Measurements from ENCODE around the gene ABCA10. TPM values are rescaled to one million over a fixed set of nuclear protein-coding genes. Genes with fewer than 3 reads are reported as not detected.
A peak's percentile ranks its signal among the peaks of the same experiment; 100 is the strongest.
"Not testable (repeated sequence)": the region's sequence is repeated elsewhere in the genome, so short reads cannot be mapped to it uniquely, and the experiment has no call there.

ABCA10 gene
- total RNA-seq, 1 donor from 2014 or later = 1.8 TPM

- Mint-ChIP-seq H3K4me1 (ENCODE audit: unreplicated experiment) (peaks cover 45% of the 10 kb centered on the region), H3K36me3 (ENCODE audit: unreplicated experiment) (peaks cover 1% of the 10 kb centered on the region), H3K27me3 (ENCODE audit: unreplicated experiment) (no peaks in the 10 kb centered on the region), H3K4me3 (ENCODE audit: unreplicated experiment) (no peak overlapping the region), H3K27ac (ENCODE audit: unreplicated experiment) (peak overlapping the region; percentile 88), H3K9me3 (ENCODE audit: unreplicated experiment) (peaks cover 8% of the 10 kb centered on the region)
- TF ChIP-seq CTCF (IDR thresholded peaks at IDR 0.05) = no peak
- DNase-seq (ENCODE audit: extremely low spot score, unreplicated experiment) = no peak
These were observed 52.2 kb downstream of the ABCA10 start for GRCh38 chr17:69176457-69176795.

- Mint-ChIP-seq H3K4me1 (ENCODE audit: unreplicated experiment) (peaks cover 45% of the 10 kb centered on the region), H3K27ac (ENCODE audit: unreplicated experiment) (peak overlapping the region; percentile 88), H3K36me3 (ENCODE audit: unreplicated experiment) (no peaks in the 10 kb centered on the region), H3K27me3 (ENCODE audit: unreplicated experiment) (no peaks in the 10 kb centered on the region), H3K4me3 (ENCODE audit: unreplicated experiment) (no peak overlapping the region), H3K9me3 (ENCODE audit: unreplicated experiment) (peaks cover 12% of the 10 kb centered on the region)
- TF ChIP-seq CTCF (IDR thresholded peaks at IDR 0.05) = no peak
- no peak for DNase-seq (ENCODE audit: extremely low spot score, unreplicated experiment)
These were observed 52.8 kb downstream of the ABCA10 start for GRCh38 chr17:69175625-69176456.

- H3K4me1 Mint-ChIP-seq (ENCODE audit: unreplicated experiment) = peaks cover 45% of the 10 kb centered on the region
- H3K27ac Mint-ChIP-seq (ENCODE audit: unreplicated experiment) = peak overlapping the region; percentile 88
- no peaks in the 10 kb centered on the region for H3K36me3 Mint-ChIP-seq (ENCODE audit: unreplicated experiment)
- H3K4me3 Mint-ChIP-seq (ENCODE audit: unreplicated experiment) = no peak overlapping the region
- H3K9me3 Mint-ChIP-seq (ENCODE audit: unreplicated experiment) = peaks cover 16% of the 10 kb centered on the region
- no peak for DNase-seq (ENCODE audit: extremely low spot score, unreplicated experiment)
- no peaks in the 10 kb centered on the region for H3K27me3 Mint-ChIP-seq (ENCODE audit: unreplicated experiment)
- TF ChIP-seq CTCF (IDR thresholded peaks at IDR 0.05) = no peak
These were observed 53.4 kb downstream of the ABCA10 start for GRCh38 chr17:69175262-69175624.

GRCh38 chr17:69173118-69173517, 55.5 kb downstream of the ABCA10 start:
- H3K4me1 Mint-ChIP-seq (ENCODE audit: unreplicated experiment) = peaks cover 38% of the 10 kb centered on the region
- DNase-seq (ENCODE audit: extremely low spot score, unreplicated experiment) = no peak
- no peak overlapping the region for H3K27ac Mint-ChIP-seq (ENCODE audit: unreplicated experiment)
- no peak for TF ChIP-seq CTCF (IDR thresholded peaks at IDR 0.05)
- H3K27me3 Mint-ChIP-seq (ENCODE audit: unreplicated experiment) = no peaks in the 10 kb centered on the region
- H3K36me3 Mint-ChIP-seq (ENCODE audit: unreplicated experiment) = peaks cover 3% of the 10 kb centered on the region
- peaks cover 20% of the 10 kb centered on the region for H3K9me3 Mint-ChIP-seq (ENCODE audit: unreplicated experiment)
- H3K4me3 Mint-ChIP-seq (ENCODE audit: unreplicated experiment) = no peak overlapping the region

- H3K9me3 Mint-ChIP-seq (ENCODE audit: unreplicated experiment) = peaks cover 20% of the 10 kb centered on the region
These were observed 58.2 kb downstream of the ABCA10 start for GRCh38 chr17:69170377-69170776.

GRCh38 chr17:69168642-69169041, 60.0 kb downstream of the ABCA10 start:
- H3K36me3 Mint-ChIP-seq (ENCODE audit: unreplicated experiment); H3K4me3 Mint-ChIP-seq (ENCODE audit: unreplicated experiment); H3K27me3 Mint-ChIP-seq (ENCODE audit: unreplicated experiment); DNase-seq (ENCODE audit: extremely low spot score, unreplicated experiment); H3K27ac Mint-ChIP-seq (ENCODE audit: unreplicated experiment); H3K4me1 Mint-ChIP-seq (ENCODE audit: unreplicated experiment): not testable (repeated sequence)
- peaks cover 20% of the 10 kb centered on the region for H3K9me3 Mint-ChIP-seq (ENCODE audit: unreplicated experiment)

More at GRCh38 chr17:69170377-69170776, 58.2 kb downstream of the ABCA10 start:
- no peak overlapping the region for H3K4me3 Mint-ChIP-seq (ENCODE audit: unreplicated experiment)
- H3K36me3 Mint-ChIP-seq (ENCODE audit: unreplicated experiment) = peaks cover 3% of the 10 kb centered on the region
- no peak for TF ChIP-seq CTCF (IDR thresholded peaks at IDR 0.05)
- DNase-seq (ENCODE audit: extremely low spot score, unreplicated experiment) = no peak
- no peaks in the 10 kb centered on the region for H3K27me3 Mint-ChIP-seq (ENCODE audit: unreplicated experiment)
- no peak overlapping the region for H3K27ac Mint-ChIP-seq (ENCODE audit: unreplicated experiment)
- H3K4me1 Mint-ChIP-seq (ENCODE audit: unreplicated experiment) = peaks cover 24% of the 10 kb centered on the region

All from osteocyte (in vitro differentiated cells).